Upper lobe of left lung (tissue), 4 donors: ENCODE measurements around the gene SERP2.

Source experiments
- EP300 ChIP-seq, 4 donors: sonication (generic); formaldehyde crosslinking; IDR thresholded peaks; one replicate each; pipeline ENCODE4 v1.5.1; 2017; ENCODE audit warnings: antibody characterized with exemption in 4 of 4, control low read depth in 2 of 4
- POLR2A ChIP-seq, 4 donors: fragments of 450-650 bp; IDR thresholded peaks; one replicate each; pipeline ENCODE4 v1.5.1; 2016 to 2017; ENCODE audit warnings: antibody characterized with exemption in 4 of 4, mild to moderate bottlenecking in 2 of 4
- TF ChIP-seq, protein P1 (sequence below), 6 experiments: fragments of 450-650 bp in 4 of 6; fragments of 200-600 bp in 2 of 6; sonication (generic) in 2 of 6; IDR thresholded peaks; one replicate each; pipeline ENCODE4 v1.5.1; 2016 to 2019; ENCODE audit warnings: antibody characterized with exemption in 6 of 6

DNA sequence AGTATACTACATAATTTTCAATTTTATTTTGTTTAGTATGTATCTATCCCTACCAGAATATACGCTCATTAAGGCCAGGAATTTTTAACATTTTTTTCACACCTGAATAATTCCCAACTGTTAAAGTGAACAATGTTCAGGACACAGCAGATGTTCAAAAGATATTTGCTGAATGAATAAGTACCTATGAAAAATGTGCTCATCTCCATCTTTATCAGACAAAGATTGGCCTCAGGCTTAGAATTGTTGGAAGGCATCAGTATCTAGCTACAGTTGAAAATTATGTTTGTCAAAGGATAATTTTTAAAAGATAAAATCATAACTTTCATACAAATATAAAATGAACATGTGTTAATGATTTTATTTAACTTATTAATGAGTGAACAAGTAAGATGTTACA is 30.9 kb upstream of the SERP2 start:
- TF ChIP-seq, protein P1, sequence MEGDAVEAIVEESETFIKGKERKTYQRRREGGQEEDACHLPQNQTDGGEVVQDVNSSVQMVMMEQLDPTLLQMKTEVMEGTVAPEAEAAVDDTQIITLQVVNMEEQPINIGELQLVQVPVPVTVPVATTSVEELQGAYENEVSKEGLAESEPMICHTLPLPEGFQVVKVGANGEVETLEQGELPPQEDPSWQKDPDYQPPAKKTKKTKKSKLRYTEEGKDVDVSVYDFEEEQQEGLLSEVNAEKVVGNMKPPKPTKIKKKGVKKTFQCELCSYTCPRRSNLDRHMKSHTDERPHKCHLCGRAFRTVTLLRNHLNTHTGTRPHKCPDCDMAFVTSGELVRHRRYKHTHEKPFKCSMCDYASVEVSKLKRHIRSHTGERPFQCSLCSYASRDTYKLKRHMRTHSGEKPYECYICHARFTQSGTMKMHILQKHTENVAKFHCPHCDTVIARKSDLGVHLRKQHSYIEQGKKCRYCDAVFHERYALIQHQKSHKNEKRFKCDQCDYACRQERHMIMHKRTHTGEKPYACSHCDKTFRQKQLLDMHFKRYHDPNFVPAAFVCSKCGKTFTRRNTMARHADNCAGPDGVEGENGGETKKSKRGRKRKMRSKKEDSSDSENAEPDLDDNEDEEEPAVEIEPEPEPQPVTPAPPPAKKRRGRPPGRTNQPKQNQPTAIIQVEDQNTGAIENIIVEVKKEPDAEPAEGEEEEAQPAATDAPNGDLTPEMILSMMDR (IDR thresholded peaks at IDR 0.05), result no peak
- TF ChIP-seq POLR2A (IDR thresholded peaks at IDR 0.05) (no peak), EP300 (IDR thresholded peaks at IDR 0.05) (no peak)
